Activated CD8-positive, alpha-beta T cell treated with anti-CD3 and anti-CD28 coated beads for 36 hours (primary cell): ENCODE measurements around the gene DNAH11. TPM values are rescaled to one million over a fixed set of nuclear protein-coding genes. Genes with fewer than 3 reads are reported as not detected.

Source experiments
- ATAC-seq: fragments of 200-7000 bp; cut with Tn5 transposase; one replicate; pipeline ENCODE4 v1.10.0; 2021; ENCODE audit warnings: mild to moderate bottlenecking, moderate library complexity
- CTCF ChIA-PET: fragments of 350-600 bp; sonication (Branson Sonifier 250); formaldehyde crosslinking; loops from one replicate; lab custom pipeline; 2021; ENCODE audit warnings: antibody characterized with exemption; lab: Charles Lee
- POLR2A ChIA-PET: fragments of 350-600 bp; sonication (Branson Sonifier 250); formaldehyde crosslinking; loops from one replicate; lab custom pipeline; 2021; ENCODE audit warnings: antibody characterized with exemption; lab: Charles Lee
- DNase-seq: peaks from one replicate; pipeline ENCODE4 v3.0.0-alpha.2; 2020
- H3K27ac Mint-ChIP-seq: one replicate; pipeline ENCODE4 v1.8.0; 2021; ENCODE audit warnings: mild to moderate bottlenecking, mixed read lengths
- H3K27me3 Mint-ChIP-seq: one replicate; pipeline ENCODE4 v1.8.0; 2021; ENCODE audit warnings: mixed read lengths
- H3K36me3 Mint-ChIP-seq: one replicate; pipeline ENCODE4 v1.8.0; 2021; ENCODE audit warnings: low read depth, mixed read lengths
- H3K4me1 Mint-ChIP-seq: one replicate; pipeline ENCODE4 v1.8.0; 2021; ENCODE audit warnings: low read depth, mixed read lengths
- H3K4me3 Mint-ChIP-seq: one replicate; pipeline ENCODE4 v1.8.0; 2021; ENCODE audit warnings: mild to moderate bottlenecking, moderate library complexity, mixed read lengths
- H3K9me3 Mint-ChIP-seq: one replicate; pipeline ENCODE4 v1.8.0; 2021; ENCODE audit warnings: mixed read lengths
- CTCF ChIP-seq: fragments of 200-600 bp; IDR thresholded peaks from one replicate; pipeline ENCODE4 v1.8.0; 2022; ENCODE audit warnings: antibody characterized with exemption, mild to moderate bottlenecking
- intact Hi-C: fragments of 100-400 bp; cut with micrococcal nuclease; formaldehyde crosslinking; loops from one replicate; pipeline ENCODE4 v1.10.0; 2022
- total RNA-seq, 2 experiments: library from RNA; stranded (reverse); gene quantifications; one replicate each; pipeline ENCODE4 v1.2.3, GENCODE V29; 2021

The DNAH11 gene
- total RNA-seq, 2 experiments from 2014 or later: 2.3 to 2.7 TPM

DNA sequence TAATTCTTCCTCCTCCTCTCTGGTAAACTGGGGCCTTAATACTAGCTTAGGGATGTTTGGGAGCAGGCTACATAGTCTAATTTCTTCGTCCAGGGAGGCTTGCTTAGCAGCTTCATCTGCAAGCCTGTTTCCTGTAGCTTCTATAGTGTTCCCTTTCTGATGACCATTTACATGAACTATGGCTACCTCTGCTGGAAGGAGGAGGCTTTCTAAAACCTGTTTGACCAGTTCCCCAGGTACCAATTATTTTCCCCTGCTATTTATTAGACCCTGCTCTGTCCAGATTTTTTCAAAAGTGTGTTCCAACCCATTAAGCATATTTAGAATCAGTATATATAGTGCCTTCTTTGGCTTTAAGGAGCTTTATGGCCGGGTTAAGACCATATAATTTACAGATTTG, 38.8 kb upstream of the DNAH11 start:
- Mint-ChIP-seq H3K4me3 (no peak overlapping the region), H3K4me1 (peaks cover 2% of the 10 kb centered on the region), H3K36me3 (peaks cover 67% of the 10 kb centered on the region), H3K27ac (no peak overlapping the region), H3K27me3 (no peaks in the 10 kb centered on the region), H3K9me3 (peaks cover 6% of the 10 kb centered on the region)
- ChIA-PET POLR2A (no interaction called here), CTCF (interaction anchor here (1.0 to 4.1 kb wide), 3 partner anchors 242 to 252 kb away, joined by 3 to 12 read pairs (median 4); no protein-coding TSS in a partner anchor)
- no peak for ATAC-seq
- intact Hi-C loops: no loop called here
- no peak for DNase-seq
- no peak for TF ChIP-seq CTCF

DNA sequence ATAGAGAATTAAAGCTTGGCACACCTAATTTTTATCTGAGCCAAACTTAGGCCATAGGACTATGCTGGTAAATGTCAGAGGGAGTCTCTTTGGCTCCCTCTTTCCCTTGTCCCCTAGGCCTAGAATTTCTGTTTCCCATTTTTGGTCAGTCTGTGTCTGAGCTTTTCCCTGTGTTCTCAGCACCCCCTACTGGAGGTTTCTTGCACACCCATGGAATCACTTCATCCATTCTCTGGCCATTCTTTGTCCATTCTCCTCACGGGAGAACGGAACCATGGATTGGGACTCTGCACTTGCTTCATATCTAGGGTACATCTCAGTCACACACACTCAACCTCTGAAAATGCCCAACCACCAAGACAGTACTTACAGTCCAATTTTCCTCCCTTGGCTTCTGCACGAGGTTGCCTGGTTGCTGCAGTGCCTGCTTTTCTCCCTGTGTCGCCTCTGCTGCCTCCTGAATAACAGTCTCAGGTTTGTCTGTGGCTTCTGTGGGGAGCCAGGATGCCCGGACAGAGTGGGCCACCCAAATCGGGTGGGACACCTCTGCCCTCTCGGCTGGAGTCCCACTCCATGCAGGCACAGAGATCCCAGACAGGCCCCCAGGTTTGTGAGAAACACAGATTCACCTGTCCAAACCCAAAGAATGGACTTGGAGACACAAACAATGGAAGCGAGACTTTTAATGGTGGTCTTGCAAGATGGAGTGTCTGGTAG, 35.1 kb upstream of the DNAH11 start:
- POLR2A ChIA-PET: interaction anchor here (1.3 kb wide), 1 partner anchor 24 kb away, joined by 3 read pairs; no protein-coding TSS in a partner anchor
- CTCF ChIA-PET: interaction anchor here (0.6 to 2.1 kb wide), 10 partner anchors 21 to 256 kb away, joined by 3 to 14 read pairs (median 4); no protein-coding TSS in a partner anchor
- Mint-ChIP-seq H3K36me3 (peaks cover 56% of the 10 kb centered on the region), H3K4me3 (no peak overlapping the region), H3K4me1 (peaks cover 2% of the 10 kb centered on the region), H3K9me3 (peaks cover 6% of the 10 kb centered on the region), H3K27me3 (no peaks in the 10 kb centered on the region), H3K27ac (no peak overlapping the region)
- no peak for ATAC-seq
- TF ChIP-seq CTCF: peak; percentile 67
- intact Hi-C loops: loop anchor here (2.0 kb wide), 1 partner anchor 253 kb away; no protein-coding TSS in a partner anchor
- peak; percentile 51 for DNase-seq

- ChIA-PET CTCF (interaction anchor here (1.4 kb wide), 1 partner anchor 253 kb away, joined by 4 read pairs; no protein-coding TSS in a partner anchor), POLR2A (no interaction called here)
- intact Hi-C loops: no loop called here
- Mint-ChIP-seq H3K27me3 (no peaks in the 10 kb centered on the region), H3K4me1 (peaks cover 1% of the 10 kb centered on the region), H3K4me3 (no peak overlapping the region), H3K9me3 (peaks cover 6% of the 10 kb centered on the region), H3K27ac (no peak overlapping the region), H3K36me3 (peaks cover 51% of the 10 kb centered on the region)
- ATAC-seq: no peak
- TF ChIP-seq CTCF: no peak
- no peak for DNase-seq
These were observed 34.3 kb upstream of the DNAH11 start for GRCh38 chr7:21508538-21508937.

- CTCF ChIA-PET: interaction anchor here (1.4 kb wide), 1 partner anchor 12 kb away, joined by 4 read pairs; no protein-coding TSS in a partner anchor
These were observed 28.8 kb upstream of the DNAH11 start for GRCh38 chr7:21514062-21514461.

More at GRCh38 chr7:21514062-21514461, 28.8 kb upstream of the DNAH11 start:
- H3K4me1 Mint-ChIP-seq: no peaks in the 10 kb centered on the region
- no peaks in the 10 kb centered on the region for H3K27me3 Mint-ChIP-seq
- POLR2A ChIA-PET: interaction anchor here (0.9 kb wide), 1 partner anchor 88 kb away, joined by 3 read pairs; no protein-coding TSS in a partner anchor
- intact Hi-C loops: no loop called here
- no peak for ATAC-seq
- no peak for DNase-seq
- peaks cover 15% of the 10 kb centered on the region for H3K36me3 Mint-ChIP-seq
- TF ChIP-seq CTCF: no peak
- no peaks in the 10 kb centered on the region for H3K9me3 Mint-ChIP-seq
- no peak overlapping the region for H3K27ac Mint-ChIP-seq
- no peak overlapping the region for H3K4me3 Mint-ChIP-seq
